ENCODE measurements around the gene MARCO.
"Not testable (repeated sequence)": the region's sequence is repeated elsewhere in the genome, so short reads cannot be mapped to it uniquely, and the experiment has no call there.

Gene MARCO

GRCh38 chr2:118991554-118991953 lies 49.6 kb downstream of the MARCO start:
- DNase-seq (ENCODE audit: low read depth) = no peak
- no peak overlapping the region for H3K4me3 ChIP-seq (ENCODE audit: low read depth, low read length)

DNA sequence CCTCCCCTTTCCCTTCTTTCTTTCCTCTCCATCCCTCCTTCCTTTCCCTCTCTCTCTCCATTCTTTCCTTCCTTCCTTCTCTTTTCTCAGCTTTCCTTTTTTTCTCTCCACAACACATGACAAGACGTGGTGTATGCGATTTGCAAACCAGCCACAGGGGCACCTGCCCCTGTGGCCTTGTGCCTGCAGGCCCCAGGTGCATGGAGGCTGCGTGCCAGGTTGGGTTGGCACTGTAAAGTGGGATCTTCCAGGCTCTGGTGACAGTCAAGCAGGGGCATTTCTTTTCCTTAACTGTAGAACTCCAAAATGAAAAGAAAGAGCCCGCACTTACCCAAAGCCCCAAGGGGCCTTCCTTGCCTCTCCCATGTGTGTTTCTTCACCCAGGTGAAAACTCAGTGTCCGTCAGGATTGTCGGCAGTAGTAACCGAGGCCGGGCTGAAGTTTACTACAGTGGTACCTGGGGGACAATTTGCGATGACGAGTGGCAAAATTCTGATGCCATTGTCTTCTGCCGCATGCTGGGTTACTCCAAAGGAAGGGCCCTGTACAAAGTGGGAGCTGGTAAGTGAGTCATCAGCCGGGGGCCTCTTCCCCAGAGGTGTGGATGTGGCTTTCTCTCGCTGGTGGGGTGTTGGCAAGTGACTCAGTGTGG lies 50.9 kb downstream of the MARCO start:
- no peak overlapping the region for H3K4me3 ChIP-seq (ENCODE audit: low read depth, low read length)
- DNase-seq (ENCODE audit: low read depth) = no peak

DNA sequence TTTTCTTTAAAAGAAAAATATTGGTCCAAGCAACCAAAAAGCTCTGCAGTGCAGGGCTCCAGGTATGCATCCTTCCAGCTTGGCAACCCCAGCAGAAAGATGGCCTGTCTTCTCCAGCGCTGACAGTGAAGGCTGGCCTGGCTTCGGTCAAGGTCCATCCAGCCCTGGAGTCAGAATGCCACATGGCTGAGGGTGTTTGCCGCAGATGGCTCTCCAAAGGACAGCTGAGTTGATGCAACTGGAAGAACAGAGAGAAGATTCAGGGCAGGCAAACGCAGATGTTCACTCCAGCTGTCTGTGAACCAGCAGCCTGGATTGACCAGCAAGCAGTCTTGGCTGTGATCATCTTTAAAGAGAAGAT lies 51.4 kb downstream of the MARCO start:
- H3K4me3 ChIP-seq (ENCODE audit: low read depth, low read length) = no peak overlapping the region
- no peak for DNase-seq (ENCODE audit: low read depth)

DNA sequence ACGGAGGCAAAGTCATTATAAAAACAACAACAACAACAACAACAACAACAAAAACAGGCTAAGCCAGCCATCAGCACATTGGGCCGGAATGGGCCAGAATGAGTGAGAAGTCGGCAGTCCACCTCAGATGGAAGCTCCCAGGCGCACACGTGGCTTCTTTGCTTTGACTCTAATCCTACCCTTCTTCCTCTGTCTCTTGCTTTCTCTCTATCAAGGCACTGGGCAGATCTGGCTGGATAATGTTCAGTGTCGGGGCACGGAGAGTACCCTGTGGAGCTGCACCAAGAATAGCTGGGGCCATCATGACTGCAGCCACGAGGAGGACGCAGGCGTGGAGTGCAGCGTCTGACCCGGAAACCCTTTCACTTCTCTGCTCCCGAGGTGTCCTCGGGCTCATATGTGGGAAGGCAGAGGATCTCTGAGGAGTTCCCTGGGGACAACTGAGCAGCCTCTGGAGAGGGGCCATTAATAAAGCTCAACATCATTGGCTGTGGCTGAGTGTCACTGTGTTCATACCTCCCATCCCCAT lies 52.2 kb downstream of the MARCO start:
- H3K4me3 ChIP-seq (ENCODE audit: low read depth, low read length) = no peak overlapping the region
- no peak for DNase-seq (ENCODE audit: low read depth)

- no peak overlapping the region for H3K4me3 ChIP-seq (ENCODE audit: low read depth, low read length)
- DNase-seq (ENCODE audit: low read depth) = no peak
Measured at GRCh38 chr2:118994778-118995177, 52.8 kb downstream of the MARCO start.

GRCh38 chr2:119003856-119004255 lies 61.9 kb downstream of the MARCO start:
- H3K4me3 ChIP-seq (ENCODE audit: low read depth, low read length); DNase-seq (ENCODE audit: low read depth): not testable (repeated sequence)

DNA sequence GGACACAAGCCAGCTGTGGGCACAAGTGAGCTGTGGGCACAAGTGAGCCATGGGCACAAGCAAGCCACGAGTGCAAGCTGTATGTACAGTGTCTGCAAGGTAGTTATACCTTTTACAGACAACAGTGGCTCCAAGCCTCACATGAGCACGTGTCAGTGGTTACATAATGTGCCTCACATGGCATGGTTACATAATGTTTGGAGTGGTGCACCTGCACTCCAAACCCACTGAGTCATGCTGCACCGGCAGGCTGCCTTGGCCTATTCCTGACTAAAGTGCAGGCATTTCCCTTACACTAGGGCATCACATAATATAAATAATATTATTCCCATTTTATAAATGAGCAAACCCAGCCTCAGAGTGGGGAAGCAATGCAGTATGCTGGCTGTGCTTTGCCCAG lies 62.6 kb downstream of the MARCO start:
- no peak overlapping the region for H3K4me3 ChIP-seq (ENCODE audit: low read depth, low read length)
- DNase-seq (ENCODE audit: low read depth) = no peak

DNA sequence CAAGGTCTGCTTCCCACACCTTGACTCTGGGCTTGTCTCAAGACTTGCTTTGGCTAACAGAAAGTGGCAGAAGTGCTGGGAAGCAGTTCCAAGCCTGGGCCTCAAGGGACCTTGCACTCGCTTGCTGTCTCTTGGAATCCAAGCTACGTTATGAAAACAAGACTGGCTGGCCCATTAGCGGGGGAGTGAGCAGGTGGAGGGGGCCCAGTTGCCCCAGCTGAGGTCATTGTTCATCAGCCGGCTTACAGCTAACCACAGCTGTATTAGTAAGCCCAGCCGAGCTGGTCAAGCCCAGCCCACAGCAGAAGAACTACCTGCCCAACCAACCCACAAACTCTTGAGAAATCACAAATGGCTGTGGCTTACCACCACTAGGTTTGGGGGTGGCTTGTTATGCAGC lies 63.1 kb downstream of the MARCO start:
- no peak overlapping the region for H3K4me3 ChIP-seq (ENCODE audit: low read depth, low read length)
- DNase-seq (ENCODE audit: low read depth) = no peak

- no peak for DNase-seq (ENCODE audit: low read depth)
Measured at GRCh38 chr2:119005555-119005954, 63.6 kb downstream of the MARCO start.

DNA sequence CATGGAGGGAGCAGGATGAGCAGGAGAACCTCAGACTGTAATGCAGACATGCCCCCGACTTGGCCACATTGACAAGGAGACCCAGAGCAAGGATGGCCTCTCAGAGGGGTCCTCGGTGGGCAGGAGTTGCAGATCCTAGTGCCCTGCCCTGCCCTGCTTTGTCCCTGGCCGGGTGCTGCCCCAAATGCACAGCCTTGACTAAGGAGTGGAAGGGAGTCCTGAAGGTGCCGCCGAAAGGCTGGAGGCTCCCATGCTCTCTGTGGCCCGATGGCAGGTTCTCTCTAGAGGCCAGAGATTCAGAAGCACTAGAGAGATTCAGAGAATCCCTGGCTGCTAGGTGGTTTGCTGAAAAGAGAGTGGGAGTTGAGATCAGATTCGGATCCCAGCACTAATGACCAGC lies 64.4 kb downstream of the MARCO start:
- no peak for DNase-seq (ENCODE audit: low read depth)
- H3K4me3 ChIP-seq (ENCODE audit: low read depth, low read length) = no peak overlapping the region

More at GRCh38 chr2:119005555-119005954, 63.6 kb downstream of the MARCO start:
- H3K4me3 ChIP-seq (ENCODE audit: low read depth, low read length) = no peak overlapping the region

- no peak for DNase-seq (ENCODE audit: low read depth)
Measured at GRCh38 chr2:119008108-119008507, 66.1 kb downstream of the MARCO start.

DNA sequence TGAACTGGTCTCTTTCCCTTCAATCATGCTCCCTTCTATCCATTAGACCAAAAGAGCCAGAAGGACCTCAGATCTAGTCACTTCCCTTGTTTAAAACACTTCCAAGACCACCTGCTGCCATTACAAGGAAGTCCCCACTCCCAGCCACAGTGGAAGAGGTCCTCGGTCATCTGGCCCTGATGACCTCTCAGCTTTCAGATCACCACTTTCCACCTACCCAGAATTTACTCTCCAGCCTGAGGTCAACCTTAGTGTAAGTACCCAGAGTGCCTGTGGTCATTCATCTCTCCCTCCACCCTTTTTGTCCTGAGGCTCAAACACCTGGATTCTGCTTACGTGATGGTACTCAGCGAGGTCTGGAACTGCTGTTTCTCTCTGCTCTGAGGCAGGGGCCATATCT lies 67.1 kb downstream of the MARCO start:
- no peak for DNase-seq (ENCODE audit: low read depth)
- H3K4me3 ChIP-seq (ENCODE audit: low read depth, low read length) = no peak overlapping the region

More at GRCh38 chr2:119008108-119008507, 66.1 kb downstream of the MARCO start:
- H3K4me3 ChIP-seq (ENCODE audit: low read depth, low read length) = no peak overlapping the region

GRCh38 chr2:119010336-119010735 lies 68.3 kb downstream of the MARCO start:
- no peak overlapping the region for H3K4me3 ChIP-seq (ENCODE audit: low read depth, low read length)
- no peak for DNase-seq (ENCODE audit: low read depth)

DNA sequence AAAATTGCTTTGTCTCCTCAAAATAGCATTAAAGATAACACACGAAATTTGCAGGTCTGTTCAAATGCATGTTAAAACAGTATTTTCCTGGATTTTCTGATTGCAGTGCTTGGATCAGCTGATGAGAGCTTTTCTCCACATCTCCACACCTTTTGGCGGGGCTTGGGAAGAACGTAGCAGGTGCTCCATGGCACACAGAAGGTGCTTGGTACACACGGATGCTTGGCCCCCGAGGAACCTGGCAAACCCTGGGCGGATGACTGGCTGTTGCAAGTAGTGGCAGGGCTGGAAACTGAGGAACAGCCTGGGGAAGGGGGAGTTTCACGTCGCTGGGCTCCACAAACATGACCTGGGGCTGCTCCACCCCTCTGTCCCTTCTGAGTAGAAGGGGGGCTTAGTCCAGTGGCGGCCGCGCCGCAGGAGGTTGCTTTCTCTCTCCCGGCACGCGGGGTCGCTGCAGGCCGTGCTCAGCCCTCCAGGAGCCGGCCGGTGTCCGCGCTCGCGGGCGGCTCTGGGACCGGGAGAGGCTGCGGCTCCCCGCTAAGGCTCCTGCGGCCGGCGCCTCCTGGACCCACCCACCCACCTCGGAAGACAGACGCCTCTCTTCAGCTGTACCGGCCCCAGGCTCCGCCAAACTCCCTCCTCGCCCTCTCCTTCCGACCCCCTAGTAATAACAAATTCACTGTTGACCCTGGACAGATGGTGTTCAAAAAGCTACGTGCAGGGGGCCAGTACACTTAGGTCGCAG lies 69.3 kb downstream of the MARCO start:
- no peak overlapping the region for H3K4me3 ChIP-seq (ENCODE audit: low read depth, low read length)
- no peak for DNase-seq (ENCODE audit: low read depth)

GRCh38 chr2:119011910-119012209 lies 69.9 kb downstream of the MARCO start:
- DNase-seq (ENCODE audit: low read depth) = no peak
- H3K4me3 ChIP-seq (ENCODE audit: low read depth, low read length) = no peak overlapping the region

DNA sequence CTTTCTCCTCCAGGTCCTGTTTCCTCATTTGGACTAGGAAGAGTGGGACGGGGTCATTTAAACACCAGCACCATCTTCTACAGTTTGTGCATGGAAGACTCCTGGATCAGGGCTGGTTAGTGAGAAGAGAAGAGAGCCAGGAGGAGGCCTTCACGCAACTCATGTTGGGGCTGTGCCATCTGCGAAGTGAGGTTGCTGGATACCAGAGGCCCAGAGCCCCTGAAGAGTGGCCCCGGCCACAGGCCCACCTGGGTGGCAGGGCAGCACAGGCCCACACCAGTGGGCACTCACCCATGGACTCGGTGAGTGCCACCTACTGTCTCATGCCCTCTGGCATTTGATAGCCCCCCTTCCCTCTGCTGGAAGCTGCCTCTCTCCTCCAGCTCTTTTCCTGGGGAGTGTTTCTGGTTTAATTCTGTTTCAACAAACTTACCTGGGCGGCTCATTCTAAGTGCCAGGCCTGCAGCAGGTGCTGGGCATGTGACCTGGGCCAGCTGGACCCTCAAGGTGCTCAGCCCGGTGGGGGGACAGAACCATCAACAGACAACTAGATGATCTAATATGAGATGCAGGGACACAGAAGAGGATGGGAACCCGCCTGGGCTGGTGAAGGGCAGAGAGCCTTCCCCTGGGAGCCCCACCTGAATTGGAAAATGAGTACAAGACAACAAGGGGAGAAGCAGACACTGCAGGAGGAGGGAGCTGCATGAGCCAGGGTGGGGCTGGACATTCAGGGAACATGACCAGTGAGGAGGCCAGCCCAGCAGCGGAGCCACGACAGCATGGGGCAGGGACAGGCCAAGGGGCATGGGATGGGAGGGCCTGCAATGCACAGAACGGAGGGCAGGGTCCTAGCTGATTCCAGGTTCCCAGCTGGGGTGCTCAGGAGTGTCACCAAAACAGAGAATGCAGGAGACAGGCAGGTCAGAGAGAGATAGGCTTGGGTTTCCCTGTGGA lies 70.6 kb downstream of the MARCO start:
- H3K4me3 ChIP-seq (ENCODE audit: low read depth, low read length) = no peak overlapping the region
- no peak for DNase-seq (ENCODE audit: low read depth)

- no peak for DNase-seq (ENCODE audit: low read depth)
- H3K4me3 ChIP-seq (ENCODE audit: low read depth, low read length) = no peak overlapping the region
Measured at GRCh38 chr2:119013671-119014070, 71.7 kb downstream of the MARCO start.

DNA sequence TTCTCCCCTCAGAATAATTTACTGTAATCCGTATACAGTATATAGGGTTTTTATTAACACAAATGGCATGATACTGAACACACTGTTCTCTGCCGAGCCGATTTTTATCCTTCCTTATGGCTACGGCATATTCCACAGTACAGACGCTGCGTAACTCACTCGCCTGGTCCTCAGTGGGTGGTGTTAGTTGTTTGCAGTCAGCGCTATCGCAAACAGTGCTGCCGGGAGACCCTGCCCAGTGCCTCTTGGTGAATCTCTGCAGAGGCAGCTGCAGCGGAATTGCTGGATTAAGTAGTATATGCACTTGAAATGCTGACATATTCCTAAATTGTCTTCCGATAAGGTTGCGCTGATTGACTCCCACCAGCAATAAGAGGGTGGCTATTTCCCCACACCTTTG lies 73.9 kb downstream of the MARCO start:
- H3K4me3 ChIP-seq (ENCODE audit: low read depth, low read length) = no peak overlapping the region
- DNase-seq (ENCODE audit: low read depth) = no peak

- no peak overlapping the region for H3K4me3 ChIP-seq (ENCODE audit: low read depth, low read length)
- DNase-seq (ENCODE audit: low read depth) = no peak
Measured at GRCh38 chr2:119019521-119019920, 77.5 kb downstream of the MARCO start.

DNA sequence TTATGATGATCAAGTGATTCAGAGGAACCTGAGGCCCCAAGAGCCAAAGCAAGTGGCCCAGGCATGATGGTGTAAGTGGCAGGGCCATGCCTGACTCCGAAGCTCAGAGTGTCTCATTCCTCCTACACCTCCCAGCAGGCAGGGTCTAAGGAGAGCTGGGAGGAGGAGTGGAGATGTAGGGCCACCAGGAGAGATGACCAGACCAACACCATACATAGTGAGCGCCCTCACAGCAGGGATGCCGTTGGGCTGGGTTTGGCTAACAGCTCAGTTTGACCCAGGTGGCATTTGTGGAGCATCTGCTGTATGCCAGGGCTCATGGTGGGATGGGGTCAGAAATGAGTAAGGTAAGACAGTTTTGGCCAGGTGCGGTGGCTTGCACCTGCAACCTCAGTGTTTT lies 80.7 kb downstream of the MARCO start:
- no peak overlapping the region for H3K4me3 ChIP-seq (ENCODE audit: low read depth, low read length)
- no peak for DNase-seq (ENCODE audit: low read depth)
